IMR-90 (cell line): ENCODE results near the gene SORBS1. TPM values are rescaled to one million over a fixed set of nuclear protein-coding genes. Genes with fewer than 3 reads are reported as not detected.

Experiments
- ATAC-seq: fragments of 200-7000 bp; cut with Tn5 transposase; 2 replicates; pipeline ENCODE4 v1.9.1; 2020; ENCODE audit warnings: low read depth, mild to moderate bottlenecking, moderate library complexity
- BruUV-seq: library from RNA; stranded (reverse); fragments of 400-500 nt; replicated peaks from 2 replicates; lab custom pipeline; 2021; lab: Mats Ljungman, UMichigan
- CTCF ChIA-PET: fragments of 300-600 bp; formaldehyde crosslinking; extraction: SDS; loops from one replicate; lab custom pipeline; 2021; ENCODE audit warnings: antibody characterized with exemption; lab: Yijun Ruan, JAX
- POLR2A ChIA-PET: fragments of 300-600 bp; sonication (Branson Sonifier 250); formaldehyde crosslinking; loops from one replicate; lab custom pipeline; 2022; ENCODE audit warnings: antibody characterized with exemption; ENCODE audit not compliant: unreplicated experiment; lab: Charles Lee
- DNase-seq: peaks from one replicate; pipeline ENCODE4 v3.0.0; 2013
- H2AFZ ChIP-seq: replicated peaks from 2 replicates; pipeline ENCODE3; 2013; ENCODE audit warnings: low read length, mild to moderate bottlenecking; ENCODE audit not compliant: poor library complexity
- H2AK5ac ChIP-seq: 2 replicates; pipeline ENCODE4 v1.6.1; 2013; ENCODE audit warnings: low read depth, low read length, inconsistent platforms
- H2AK9ac ChIP-seq: replicated peaks from 2 replicates; pipeline ENCODE3; 2013; ENCODE audit warnings: mild to moderate bottlenecking, low read depth, low read length, moderate library complexity; ENCODE audit not compliant: poor library complexity
- H2BK120ac ChIP-seq: 2 replicates; pipeline ENCODE4 v1.6.1; 2013; ENCODE audit warnings: low read depth, low read length, inconsistent platforms
- H2BK15ac ChIP-seq: 3 replicates; pipeline ENCODE4 v1.6.1; 2013; ENCODE audit warnings: low read depth, low read length, inconsistent platforms
- H2BK20ac ChIP-seq: 2 replicates; pipeline ENCODE4 v1.6.1; 2013; ENCODE audit warnings: low read depth, mild to moderate bottlenecking, inconsistent platforms, low read length, moderate library complexity
- H2BK5ac ChIP-seq: 2 replicates; pipeline ENCODE4 v1.6.1; 2013; ENCODE audit warnings: mild to moderate bottlenecking, low read depth, low read length, inconsistent platforms; ENCODE audit not compliant: poor library complexity, severe bottlenecking
- H3K14ac ChIP-seq: replicated peaks from 2 replicates; pipeline ENCODE4 v1.6.1; 2013; ENCODE audit warnings: low read depth, low read length, inconsistent platforms
- H3K18ac ChIP-seq: 2 replicates; pipeline ENCODE4 v1.6.1; 2013; ENCODE audit warnings: low read depth, low read length, control low read depth
- H3K23ac ChIP-seq: 2 replicates; pipeline ENCODE4 v1.6.1; 2013; ENCODE audit warnings: low read depth, low read length, inconsistent platforms
- H3K27ac ChIP-seq: 2 replicates; pipeline ENCODE4 v1.5.1; 2013; ENCODE audit warnings: mild to moderate bottlenecking, control low read depth, low read length; ENCODE audit not compliant: insufficient read depth
- H3K27me3 ChIP-seq: 2 replicates; pipeline ENCODE4 v1.6.1; 2013; ENCODE audit warnings: low read length; ENCODE audit not compliant: control insufficient read depth, insufficient read depth
- H3K36me3 ChIP-seq: 2 replicates; pipeline ENCODE4 v1.6.1; 2013; ENCODE audit warnings: low read length, mixed read lengths; ENCODE audit not compliant: control insufficient read depth, insufficient read depth
- H3K4ac ChIP-seq: 2 replicates; pipeline ENCODE4 v1.6.1; 2013; ENCODE audit warnings: low read depth, low read length, inconsistent platforms
- H3K4me1 ChIP-seq: 2 replicates; pipeline ENCODE4 v1.6.1; 2013; ENCODE audit warnings: low read length, mixed read lengths; ENCODE audit not compliant: control insufficient read depth, insufficient read depth
- H3K4me2 ChIP-seq: 2 replicates; pipeline ENCODE4 v1.6.1; 2013; ENCODE audit warnings: low read depth, mild to moderate bottlenecking, control low read depth, low read length, moderate library complexity
- H3K4me3 ChIP-seq: 2 replicates; pipeline ENCODE4 v1.5.1; 2013; ENCODE audit warnings: low read depth, mild to moderate bottlenecking, control low read depth, low read length, moderate library complexity; ENCODE audit not compliant: insufficient read depth
- H3K56ac ChIP-seq: 2 replicates; pipeline ENCODE4 v1.6.1; 2013; ENCODE audit warnings: low read length, inconsistent platforms; ENCODE audit not compliant: insufficient read depth; ENCODE audit errors: extremely low read depth
- H3K79me1 ChIP-seq, 2 experiments: 2 replicates each; pipeline ENCODE4 v1.6.1; 2013; ENCODE audit warnings: low read length in 2 of 2, inconsistent platforms in 1 of 2, low read depth in 1 of 2
- H3K9ac ChIP-seq: 2 replicates; pipeline ENCODE4 v1.6.1; 2013; ENCODE audit warnings: low read depth, low read length, control low read depth
- H3K9me1 ChIP-seq: 2 replicates; pipeline ENCODE4 v1.6.1; 2013; ENCODE audit warnings: low read length, inconsistent platforms; ENCODE audit not compliant: insufficient read depth
- H3K9me3 ChIP-seq: 2 replicates; pipeline ENCODE4 v1.6.1; 2013; ENCODE audit warnings: low read length; ENCODE audit not compliant: control insufficient read depth, insufficient read depth
- H4K20me1 ChIP-seq: 2 replicates; pipeline ENCODE4 v1.6.1; 2013; ENCODE audit warnings: low read length, inconsistent platforms; ENCODE audit not compliant: insufficient read depth
- H4K5ac ChIP-seq: 2 replicates; pipeline ENCODE4 v1.6.1; 2013; ENCODE audit warnings: mild to moderate bottlenecking, low read depth, low read length, control low read depth
- H4K8ac ChIP-seq, 2 experiments: 2 replicates each; pipeline ENCODE4 v1.6.1; 2013; ENCODE audit warnings: low read depth in 2 of 2, low read length in 2 of 2, control low read depth in 1 of 2, inconsistent platforms in 1 of 2
- H4K91ac ChIP-seq: 2 replicates; pipeline ENCODE4 v1.6.1; 2013; ENCODE audit warnings: low read depth, low read length, inconsistent platforms; ENCODE audit not compliant: insufficient read depth
- BHLHE40 ChIP-seq: fragments of 150-350 bp; IDR thresholded peaks from 2 replicates; pipeline ENCODE4 v1.6.1; 2016; ENCODE audit warnings: mild to moderate bottlenecking, low read depth, low read length
- CEBPB ChIP-seq: IDR thresholded peaks from 2 replicates; pipeline ENCODE4 v1.6.1; 2012; ENCODE audit warnings: low read depth, low read length, improper control_type of control experiment
- CHD1 ChIP-seq: IDR thresholded peaks from 2 replicates; pipeline ENCODE4 v1.6.1; 2012; ENCODE audit warnings: low read depth, low read length, improper control_type of control experiment
- FOS ChIP-seq: fragments of 150-350 bp; IDR thresholded peaks from 2 replicates; pipeline ENCODE4 v1.6.1; 2016; ENCODE audit warnings: low read depth, low read length
- MAFK ChIP-seq: IDR thresholded peaks from 2 replicates; pipeline ENCODE4 v1.6.1; 2012; ENCODE audit warnings: low read depth, low read length, improper control_type of control experiment
- MAZ ChIP-seq: IDR thresholded peaks from 2 replicates; pipeline ENCODE4 v1.6.1; 2012; ENCODE audit warnings: low read depth, mild to moderate bottlenecking, low read length, improper control_type of control experiment, moderate library complexity, borderline replicate concordance
- MXI1 ChIP-seq: IDR thresholded peaks from 2 replicates; pipeline ENCODE4 v1.6.1; 2012; ENCODE audit warnings: low read depth, mild to moderate bottlenecking, low read length, moderate library complexity, borderline replicate concordance
- RFX5 ChIP-seq: IDR thresholded peaks from 2 replicates; pipeline ENCODE4 v1.8.0; 2012; ENCODE audit warnings: low read depth, mild to moderate bottlenecking, low read length, moderate library complexity
- USF2 ChIP-seq: fragments of 150-350 bp; IDR thresholded peaks from 2 replicates; pipeline ENCODE4 v1.6.1; 2017; ENCODE audit warnings: mild to moderate bottlenecking, antibody characterized with exemption, low read length, low read depth
- WGBS, 2 experiments: methylation state at CpG; one replicate each; pipeline versions ENCODE4 v1.1.5 to v1.1.7; 2013; ENCODE audit warnings: missing lambda C conversion rate in 2 of 2; ENCODE audit not compliant: insufficient read length in 1 of 2; ENCODE audit errors: extremely low coverage in 2 of 2; 5-methylcytosine and 5-hydroxymethylcytosine counted together
- dilution Hi-C: fragments of 300-500 bp; cut with HindIII; formaldehyde crosslinking; loops from one replicate; pipeline ENCODE4 v1.14.3; 2018; ENCODE audit warnings: low sequenced_read_pairs; ENCODE audit not compliant: unreplicated experiment
- in situ Hi-C: fragments of 300-500 bp; cut with MboI; formaldehyde crosslinking; loops from 3 replicates; pipeline ENCODE4 v1.14.3; 2019; ENCODE audit warnings: low sequenced_read_pairs, inconsistent platforms, mixed read lengths
- intact Hi-C: fragments of 100-400 bp; cut with micrococcal nuclease; formaldehyde crosslinking; loops from 2 replicates; pipeline ENCODE4 v1.10.0; 2022
- polyA plus RNA-seq, 3 experiments: library from polyadenylated mRNA; depleted of rRNA; stranded (reverse); fragments of >200 nt; gene quantifications; 2 replicates each; pipeline ENCODE4 v1.2.3, GENCODE V29; 2012; ENCODE audit warnings: low replicate concordance in 1 of 3
- total RNA-seq: library from RNA; depleted of rRNA; stranded (reverse); fragments of >200 nt; gene quantifications from 2 replicates; pipeline ENCODE4 v1.2.3, GENCODE V29; 2012
- TF ChIP-seq, protein P1 (sequence below): fragments of 150-350 bp; IDR thresholded peaks from 2 replicates; pipeline ENCODE4 v1.6.1; 2016; ENCODE audit warnings: low read depth, mild to moderate bottlenecking, low read length, moderate library complexity, borderline replicate concordance

Gene SORBS1
- total and polyA plus RNA-seq, 2 of the 4 experiments (the other 2 are of a cell fraction): 0.18 to 0.32 TPM

- Histone ChIP-seq H3K14ac (no peak overlapping the region), H3K4me1 (no peaks in the 10 kb centered on the region), H4K20me1 (no peaks in the 10 kb centered on the region), H3K4me3 (no peak overlapping the region), H3K27ac (no peak overlapping the region), H2BK5ac (no peak overlapping the region), H3K9me1 (no peaks in the 10 kb centered on the region), H3K23ac (no peak overlapping the region), H3K4me2 (no peak overlapping the region), H2BK20ac (no peak overlapping the region), H2BK120ac (no peak overlapping the region), H3K36me3 (no peaks in the 10 kb centered on the region), H2AK5ac (no peak overlapping the region), H3K18ac (no peak overlapping the region), H3K79me1 (no peaks in the 10 kb centered on the region), H4K8ac (no peak overlapping the region), H3K9me3 (no peaks in the 10 kb centered on the region), H4K91ac (no peak overlapping the region), H3K4ac (no peak overlapping the region), H3K27me3 (no peaks in the 10 kb centered on the region), H2AFZ (no peak overlapping the region), H3K56ac (no peak overlapping the region), H2AK9ac (no peak overlapping the region), H3K9ac (no peak overlapping the region), H2BK15ac (no peak overlapping the region), H4K5ac (no peak overlapping the region)
- ChIA-PET POLR2A (no interaction called here), CTCF (no interaction called here)
- DNase-seq: no peak
- in situ Hi-C loops: no loop called here
- TF ChIP-seq RFX5 (no peak), CEBPB (no peak), BHLHE40 (no peak), CHD1 (no peak), MAFK (no peak), FOS (no peak), USF2 (no peak), MAZ (no peak), MXI1 (no peak)
- TF ChIP-seq, protein P1, sequence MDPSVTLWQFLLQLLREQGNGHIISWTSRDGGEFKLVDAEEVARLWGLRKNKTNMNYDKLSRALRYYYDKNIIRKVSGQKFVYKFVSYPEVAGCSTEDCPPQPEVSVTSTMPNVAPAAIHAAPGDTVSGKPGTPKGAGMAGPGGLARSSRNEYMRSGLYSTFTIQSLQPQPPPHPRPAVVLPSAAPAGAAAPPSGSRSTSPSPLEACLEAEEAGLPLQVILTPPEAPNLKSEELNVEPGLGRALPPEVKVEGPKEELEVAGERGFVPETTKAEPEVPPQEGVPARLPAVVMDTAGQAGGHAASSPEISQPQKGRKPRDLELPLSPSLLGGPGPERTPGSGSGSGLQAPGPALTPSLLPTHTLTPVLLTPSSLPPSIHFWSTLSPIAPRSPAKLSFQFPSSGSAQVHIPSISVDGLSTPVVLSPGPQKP: no peak
- no TSS peak for BruUV-seq
- ATAC-seq: no peak
- dilution Hi-C loops: no loop called here
- intact Hi-C loops: no loop called here
- WGBS, 2 experiments: no CpG with 5 or more reads among the region's 7 CpGs
These were observed 60.5 kb downstream of the SORBS1 start for GRCh38 chr10:95500649-95501048.
